SK-N-SH (cell line): ENCODE data around the gene HS3ST4.

Experiments
- FOXJ3 ChIP-seq: sonication (generic); formaldehyde crosslinking; IDR thresholded peaks from 2 replicates; pipeline ENCODE4 v1.5.1; 2020; ENCODE audit warnings: mild to moderate bottlenecking, missing genetic modification reagents
- TAF1 ChIP-seq: IDR thresholded peaks from 2 replicates; pipeline ENCODE4 v1.6.1; 2012; ENCODE audit warnings: low read depth, mild to moderate bottlenecking, low read length, moderate library complexity, borderline replicate concordance
- YY1 ChIP-seq: IDR thresholded peaks from 2 replicates; pipeline ENCODE4 v1.4.0; 2012; ENCODE audit warnings: low read depth, mild to moderate bottlenecking
- TF ChIP-seq, protein P1 (sequence below): fragments of 200-600 bp; sonication (generic); IDR thresholded peaks from 2 replicates; pipeline ENCODE4 v1.6.1; 2017; ENCODE audit warnings: antibody characterized with exemption, mild to moderate bottlenecking, moderate library complexity
- TF ChIP-seq, protein P2 (sequence below): IDR thresholded peaks from 2 replicates; pipeline ENCODE4 v1.6.1; 2012; ENCODE audit warnings: mild to moderate bottlenecking, low read depth, low read length, moderate library complexity

DNA sequence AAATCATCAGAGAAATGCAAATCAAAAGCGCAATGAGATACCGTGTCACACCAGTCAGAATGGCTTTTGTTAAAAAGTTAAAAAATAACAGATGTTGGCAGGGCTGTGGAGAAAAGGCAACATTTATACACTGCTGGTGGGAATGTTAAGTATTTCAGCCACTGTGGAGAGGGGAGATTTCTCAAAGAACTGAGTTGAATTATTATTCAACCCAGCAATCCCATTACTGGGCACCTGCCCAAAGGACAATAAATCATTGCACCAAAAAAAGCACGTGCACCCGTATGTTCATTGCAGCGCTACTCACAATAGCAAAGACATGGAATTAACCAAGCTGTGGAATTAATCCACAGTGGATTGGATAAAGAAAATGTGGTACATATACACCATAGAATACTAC lies 204.7 kb downstream of the HS3ST4 start:
- TF ChIP-seq, protein P1, sequence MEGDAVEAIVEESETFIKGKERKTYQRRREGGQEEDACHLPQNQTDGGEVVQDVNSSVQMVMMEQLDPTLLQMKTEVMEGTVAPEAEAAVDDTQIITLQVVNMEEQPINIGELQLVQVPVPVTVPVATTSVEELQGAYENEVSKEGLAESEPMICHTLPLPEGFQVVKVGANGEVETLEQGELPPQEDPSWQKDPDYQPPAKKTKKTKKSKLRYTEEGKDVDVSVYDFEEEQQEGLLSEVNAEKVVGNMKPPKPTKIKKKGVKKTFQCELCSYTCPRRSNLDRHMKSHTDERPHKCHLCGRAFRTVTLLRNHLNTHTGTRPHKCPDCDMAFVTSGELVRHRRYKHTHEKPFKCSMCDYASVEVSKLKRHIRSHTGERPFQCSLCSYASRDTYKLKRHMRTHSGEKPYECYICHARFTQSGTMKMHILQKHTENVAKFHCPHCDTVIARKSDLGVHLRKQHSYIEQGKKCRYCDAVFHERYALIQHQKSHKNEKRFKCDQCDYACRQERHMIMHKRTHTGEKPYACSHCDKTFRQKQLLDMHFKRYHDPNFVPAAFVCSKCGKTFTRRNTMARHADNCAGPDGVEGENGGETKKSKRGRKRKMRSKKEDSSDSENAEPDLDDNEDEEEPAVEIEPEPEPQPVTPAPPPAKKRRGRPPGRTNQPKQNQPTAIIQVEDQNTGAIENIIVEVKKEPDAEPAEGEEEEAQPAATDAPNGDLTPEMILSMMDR = no peak
- TF ChIP-seq, protein P2, sequence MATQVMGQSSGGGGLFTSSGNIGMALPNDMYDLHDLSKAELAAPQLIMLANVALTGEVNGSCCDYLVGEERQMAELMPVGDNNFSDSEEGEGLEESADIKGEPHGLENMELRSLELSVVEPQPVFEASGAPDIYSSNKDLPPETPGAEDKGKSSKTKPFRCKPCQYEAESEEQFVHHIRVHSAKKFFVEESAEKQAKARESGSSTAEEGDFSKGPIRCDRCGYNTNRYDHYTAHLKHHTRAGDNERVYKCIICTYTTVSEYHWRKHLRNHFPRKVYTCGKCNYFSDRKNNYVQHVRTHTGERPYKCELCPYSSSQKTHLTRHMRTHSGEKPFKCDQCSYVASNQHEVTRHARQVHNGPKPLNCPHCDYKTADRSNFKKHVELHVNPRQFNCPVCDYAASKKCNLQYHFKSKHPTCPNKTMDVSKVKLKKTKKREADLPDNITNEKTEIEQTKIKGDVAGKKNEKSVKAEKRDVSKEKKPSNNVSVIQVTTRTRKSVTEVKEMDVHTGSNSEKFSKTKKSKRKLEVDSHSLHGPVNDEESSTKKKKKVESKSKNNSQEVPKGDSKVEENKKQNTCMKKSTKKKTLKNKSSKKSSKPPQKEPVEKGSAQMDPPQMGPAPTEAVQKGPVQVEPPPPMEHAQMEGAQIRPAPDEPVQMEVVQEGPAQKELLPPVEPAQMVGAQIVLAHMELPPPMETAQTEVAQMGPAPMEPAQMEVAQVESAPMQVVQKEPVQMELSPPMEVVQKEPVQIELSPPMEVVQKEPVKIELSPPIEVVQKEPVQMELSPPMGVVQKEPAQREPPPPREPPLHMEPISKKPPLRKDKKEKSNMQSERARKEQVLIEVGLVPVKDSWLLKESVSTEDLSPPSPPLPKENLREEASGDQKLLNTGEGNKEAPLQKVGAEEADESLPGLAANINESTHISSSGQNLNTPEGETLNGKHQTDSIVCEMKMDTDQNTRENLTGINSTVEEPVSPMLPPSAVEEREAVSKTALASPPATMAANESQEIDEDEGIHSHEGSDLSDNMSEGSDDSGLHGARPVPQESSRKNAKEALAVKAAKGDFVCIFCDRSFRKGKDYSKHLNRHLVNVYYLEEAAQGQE = no peak
- TF ChIP-seq TAF1 (no peak), FOXJ3 (CRISPR knock-in tag) (no peak), YY1 (no peak)
